HepG2 (cell line): ENCODE results near the gene LITAFD. TPM values are rescaled to one million over a fixed set of nuclear protein-coding genes. Genes with fewer than 3 reads are reported as not detected.
A peak's percentile ranks its signal among the peaks of the same experiment; 100 is the strongest.

ENCODE experiments used
- AGO1 ChIP-seq: fragments of 200-400 bp; formaldehyde crosslinking; IDR thresholded peaks from 2 replicates; pipeline ENCODE4 v1.6.1; 2017; ENCODE audit warnings: mild to moderate bottlenecking, low read depth, low read length, moderate library complexity; ENCODE audit not compliant: poor library complexity, severe bottlenecking
- AGO2 ChIP-seq: fragments of 200-400 bp; formaldehyde crosslinking; optimal IDR thresholded peaks from 2 replicates; pipeline ENCODE3; 2017; ENCODE audit warnings: mild to moderate bottlenecking, low read depth, low read length, moderate library complexity
- ATF1 ChIP-seq: IDR thresholded peaks from 2 replicates; pipeline ENCODE4 v1.6.1; 2016; ENCODE audit warnings: mild to moderate bottlenecking, control low read depth
- EED ChIP-seq: sonication (generic); formaldehyde crosslinking; IDR thresholded peaks from 2 replicates; pipeline ENCODE4 v1.5.0; 2020; ENCODE audit warnings: mild to moderate bottlenecking, missing genetic modification reagents
- ELF4 ChIP-seq: sonication (generic); formaldehyde crosslinking; IDR thresholded peaks from 2 replicates; pipeline ENCODE4 v1.5.0; 2020; ENCODE audit warnings: missing genetic modification reagents, mild to moderate bottlenecking, moderate library complexity, borderline replicate concordance
- ETV6 ChIP-seq: sonication (generic); formaldehyde crosslinking; conservative IDR thresholded peaks from 2 replicates; pipeline ENCODE4 v1.4.0; 2020; ENCODE audit warnings: missing genetic modification reagents
- FOXA3 ChIP-seq: IDR thresholded peaks from 2 replicates; pipeline ENCODE4 v1.6.1; 2016; ENCODE audit warnings: missing genetic modification reagents, missing compliant biosample characterization
- KDM6A ChIP-seq: IDR thresholded peaks from 2 replicates; pipeline ENCODE4 v1.6.1; 2016; ENCODE audit warnings: low read depth
- MAF1 ChIP-seq: sonication (generic); formaldehyde crosslinking; IDR thresholded peaks from 2 replicates; pipeline ENCODE4 v1.5.0; 2020; ENCODE audit warnings: missing genetic modification reagents, borderline replicate concordance
- MYC ChIP-seq: sonication (generic); formaldehyde crosslinking; IDR thresholded peaks from 2 replicates; pipeline ENCODE4 v1.9.0; 2021; ENCODE audit warnings: missing genetic modification reagents, borderline replicate concordance
- POLR2A ChIP-seq, 2 experiments: IDR thresholded peaks; 2 replicates each; pipeline ENCODE4 v1.6.1; 2011; ENCODE audit warnings: low read depth in 2 of 2, low read length in 2 of 2, mild to moderate bottlenecking in 1 of 2, moderate library complexity in 1 of 2; ENCODE audit not compliant: insufficient read depth in 1 of 2
- POLR2AphosphoS5 ChIP-seq: IDR thresholded peaks from 2 replicates; pipeline ENCODE4 v1.6.1; 2012; ENCODE audit warnings: low read depth, low read length
- RARG ChIP-seq: sonication (generic); formaldehyde crosslinking; IDR thresholded peaks from 2 replicates; pipeline ENCODE4 v1.4.0; 2020; ENCODE audit warnings: low read depth, mild to moderate bottlenecking, missing genetic modification reagents
- RBM22 ChIP-seq: fragments of 200-400 bp; formaldehyde crosslinking; optimal IDR thresholded peaks from 2 replicates; pipeline ENCODE3; 2017; ENCODE audit warnings: mild to moderate bottlenecking, low read length, moderate library complexity
- SRSF1 ChIP-seq: fragments of 200-400 bp; formaldehyde crosslinking; optimal IDR thresholded peaks from 2 replicates; pipeline ENCODE3; 2017; ENCODE audit warnings: mild to moderate bottlenecking, low read depth, low read length, moderate library complexity
- TCF12 ChIP-seq, 2 experiments: fragments of 450-650 bp in 1 of 2; sonication (generic) in 1 of 2; formaldehyde crosslinking in 1 of 2; IDR thresholded peaks; 2 replicates each; pipeline versions ENCODE4 v1.6.1 to v1.8.0; 2017 to 2022; ENCODE audit warnings: antibody characterized with exemption in 1 of 2, mild to moderate bottlenecking in 1 of 2, missing genetic modification reagents in 1 of 2, moderate library complexity in 1 of 2
- ZFP37 ChIP-seq: sonication (generic); formaldehyde crosslinking; IDR thresholded peaks from 2 replicates; pipeline ENCODE4 v1.4.0; 2020; ENCODE audit warnings: missing genetic modification reagents, borderline replicate concordance
- ZKSCAN1 ChIP-seq: fragments of 150-350 bp; IDR thresholded peaks from 2 replicates; pipeline ENCODE4 v1.6.1; 2014; ENCODE audit warnings: low read length
- ZNF232 ChIP-seq: sonication (generic); formaldehyde crosslinking; IDR thresholded peaks from 2 replicates; pipeline ENCODE4 v1.4.0; 2020; ENCODE audit warnings: missing genetic modification reagents, borderline replicate concordance
- ZNF33A ChIP-seq: sonication (generic); formaldehyde crosslinking; IDR thresholded peaks from 2 replicates; pipeline ENCODE4 v1.5.1; 2020; ENCODE audit warnings: missing genetic modification reagents, mild to moderate bottlenecking, moderate library complexity, borderline replicate concordance
- ZNF33B ChIP-seq: sonication (generic); formaldehyde crosslinking; IDR thresholded peaks from 2 replicates; pipeline ENCODE4 v1.5.1; 2020; ENCODE audit warnings: mild to moderate bottlenecking, missing genetic modification reagents
- ZNF44 ChIP-seq: sonication (generic); formaldehyde crosslinking; IDR thresholded peaks from 2 replicates; pipeline ENCODE4 v1.5.1; 2020; ENCODE audit warnings: mild to moderate bottlenecking, missing genetic modification reagents
- ZNF768 ChIP-seq: sonication (generic); formaldehyde crosslinking; IDR thresholded peaks from 2 replicates; pipeline ENCODE4 v1.4.0; 2020; ENCODE audit warnings: missing genetic modification reagents
- ZNF816 ChIP-seq: sonication (generic); formaldehyde crosslinking; IDR thresholded peaks from 2 replicates; pipeline ENCODE4 v1.8.0; 2022; ENCODE audit warnings: missing genetic modification reagents, mild to moderate bottlenecking, borderline replicate concordance
- ZSCAN21 ChIP-seq: sonication (generic); formaldehyde crosslinking; IDR thresholded peaks from 2 replicates; pipeline ENCODE4 v1.8.0; 2022; ENCODE audit warnings: mild to moderate bottlenecking, missing genetic modification reagents, moderate library complexity, borderline replicate concordance
- polyA plus RNA-seq, 8 experiments: library from polyadenylated mRNA; depleted of rRNA in 3 of 8; stranded (reverse) in 7 of 8; unstranded in 1 of 8; fragments of >200 nt; fragmentation: Illumina TruSeq in 4 of 8; extraction: Trizol in 4 of 8; gene quantifications; 2 replicates each; pipeline versions ENCODE4 v1.2.1 to v1.2.3, GENCODE V29; 2011 to 2016; ENCODE audit warnings: low read depth in 4 of 8, missing spikeins in 1 of 8, mixed read lengths in 1 of 8; ENCODE audit not compliant: insufficient read depth in 1 of 8
- total RNA-seq, 5 experiments: library from RNA; depleted of rRNA; stranded (reverse); fragments of >200 nt; fragmentation: Illumina TruSeq; extraction: Trizol; gene quantifications; 2 replicates each; pipeline ENCODE4 v1.2.3, GENCODE V29; 2016; ENCODE audit warnings: low read depth in 1 of 5
- TF ChIP-seq, protein P1 (sequence below): sonication (generic); formaldehyde crosslinking; IDR thresholded peaks from 2 replicates; pipeline ENCODE4 v1.4.0; 2020; ENCODE audit warnings: missing genetic modification reagents
- TF ChIP-seq, protein P2 (sequence below): sonication (generic); formaldehyde crosslinking; IDR thresholded peaks from 2 replicates; pipeline ENCODE4 v1.5.0; 2020; ENCODE audit warnings: missing genetic modification reagents
- TF ChIP-seq, protein P3 (sequence below): sonication (generic); formaldehyde crosslinking; conservative IDR thresholded peaks from 2 replicates; pipeline ENCODE4 v1.8.0; 2022; ENCODE audit warnings: low read depth, missing genetic modification reagents
- TF ChIP-seq, protein P4 (sequence below): sonication (generic); formaldehyde crosslinking; IDR thresholded peaks from 2 replicates; pipeline ENCODE4 v1.4.0; 2020; ENCODE audit warnings: missing genetic modification reagents, low read depth, mild to moderate bottlenecking, borderline replicate concordance

LITAFD gene
- total and polyA plus RNA-seq, 2 of the 13 experiments (the other 11 are each of a cell fraction or from before 2014, with no cell fraction given) = not detected

- TF ChIP-seq, protein P1, sequence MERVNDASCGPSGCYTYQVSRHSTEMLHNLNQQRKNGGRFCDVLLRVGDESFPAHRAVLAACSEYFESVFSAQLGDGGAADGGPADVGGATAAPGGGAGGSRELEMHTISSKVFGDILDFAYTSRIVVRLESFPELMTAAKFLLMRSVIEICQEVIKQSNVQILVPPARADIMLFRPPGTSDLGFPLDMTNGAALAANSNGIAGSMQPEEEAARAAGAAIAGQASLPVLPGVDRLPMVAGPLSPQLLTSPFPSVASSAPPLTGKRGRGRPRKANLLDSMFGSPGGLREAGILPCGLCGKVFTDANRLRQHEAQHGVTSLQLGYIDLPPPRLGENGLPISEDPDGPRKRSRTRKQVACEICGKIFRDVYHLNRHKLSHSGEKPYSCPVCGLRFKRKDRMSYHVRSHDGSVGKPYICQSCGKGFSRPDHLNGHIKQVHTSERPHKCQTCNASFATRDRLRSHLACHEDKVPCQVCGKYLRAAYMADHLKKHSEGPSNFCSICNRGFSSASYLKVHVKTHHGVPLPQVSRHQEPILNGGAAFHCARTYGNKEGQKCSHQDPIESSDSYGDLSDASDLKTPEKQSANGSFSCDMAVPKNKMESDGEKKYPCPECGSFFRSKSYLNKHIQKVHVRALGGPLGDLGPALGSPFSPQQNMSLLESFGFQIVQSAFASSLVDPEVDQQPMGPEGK = no peak
- TF ChIP-seq ZSCAN21 (CRISPR knock-in tag) (no peak), ZNF33B (CRISPR knock-in tag) (no peak), ZNF44 (no peak), ATF1 (CRISPR knock-in tag) (no peak), ZFP37 (CRISPR knock-in tag) (no peak), KDM6A (CRISPR knock-in tag) (no peak), POLR2AphosphoS5 (peak; percentile 28), TCF12 (IDR thresholded peaks at IDR 0.05) (no peak), TCF12 (CRISPR knock-in tag; IDR thresholded peaks at IDR 0.05) (no peak), ZKSCAN1 (no peak), RBM22 (peak; percentile 56), MAF1 (CRISPR knock-in tag) (no peak), ELF4 (CRISPR knock-in tag) (no peak), ZNF768 (CRISPR knock-in tag) (peak; percentile 16; the same call in 1 of the 2 replicates), POLR2A (IDR thresholded peaks at IDR 0.05; ENCODE audit: insufficient read depth in 1 of 2, low read depth in 2 of 2, low read length in 2 of 2) (peak in 1 of 2 experiments; percentile 29; a peak in 2 of 4 replicates), ETV6 (CRISPR knock-in tag) (no peak), AGO1 (peak; percentile 33), ZNF816 (no peak), RARG (CRISPR knock-in tag) (no peak), AGO2 (peak; percentile 70), ZNF33A (no peak), EED (CRISPR knock-in tag) (no peak), SRSF1 (no peak), MYC (CRISPR knock-in tag) (no peak), ZNF232 (CRISPR knock-in tag) (no peak), FOXA3 (no peak)
- TF ChIP-seq, protein P2, sequence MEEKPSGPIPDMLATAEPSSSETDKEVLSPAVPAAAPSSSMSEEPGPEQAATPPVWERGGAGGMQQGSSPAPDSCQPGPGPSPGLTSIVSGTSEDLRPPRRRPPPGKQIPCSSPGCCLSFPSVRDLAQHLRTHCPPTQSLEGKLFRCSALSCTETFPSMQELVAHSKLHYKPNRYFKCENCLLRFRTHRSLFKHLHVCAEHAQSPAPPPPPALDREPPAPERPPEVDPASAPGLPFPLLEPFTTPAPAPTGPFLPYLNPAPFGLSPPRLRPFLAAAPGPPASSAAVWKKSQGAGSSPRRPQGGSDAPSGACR (CRISPR knock-in tag) = no peak
- TF ChIP-seq, protein P3, sequence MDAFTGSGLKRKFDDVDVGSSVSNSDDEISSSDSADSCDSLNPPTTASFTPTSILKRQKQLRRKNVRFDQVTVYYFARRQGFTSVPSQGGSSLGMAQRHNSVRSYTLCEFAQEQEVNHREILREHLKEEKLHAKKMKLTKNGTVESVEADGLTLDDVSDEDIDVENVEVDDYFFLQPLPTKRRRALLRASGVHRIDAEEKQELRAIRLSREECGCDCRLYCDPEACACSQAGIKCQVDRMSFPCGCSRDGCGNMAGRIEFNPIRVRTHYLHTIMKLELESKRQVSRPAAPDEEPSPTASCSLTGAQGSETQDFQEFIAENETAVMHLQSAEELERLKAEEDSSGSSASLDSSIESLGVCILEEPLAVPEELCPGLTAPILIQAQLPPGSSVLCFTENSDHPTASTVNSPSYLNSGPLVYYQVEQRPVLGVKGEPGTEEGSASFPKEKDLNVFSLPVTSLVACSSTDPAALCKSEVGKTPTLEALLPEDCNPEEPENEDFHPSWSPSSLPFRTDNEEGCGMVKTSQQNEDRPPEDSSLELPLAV (CRISPR knock-in tag) = no peak
- TF ChIP-seq, protein P4, sequence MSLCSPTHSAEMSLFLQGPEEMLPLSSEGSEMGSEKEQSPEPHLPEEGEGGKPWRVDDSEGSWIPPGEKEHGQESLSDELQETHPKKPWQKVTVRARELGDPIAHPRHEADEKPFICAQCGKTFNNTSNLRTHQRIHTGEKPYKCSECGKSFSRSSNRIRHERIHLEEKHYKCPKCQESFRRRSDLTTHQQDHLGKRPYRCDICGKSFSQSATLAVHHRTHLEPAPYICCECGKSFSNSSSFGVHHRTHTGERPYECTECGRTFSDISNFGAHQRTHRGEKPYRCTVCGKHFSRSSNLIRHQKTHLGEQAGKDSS (CRISPR knock-in tag) = no peak
Measured at GRCh38 chr16:8847623-8848022, 34.5 kb upstream of the LITAFD start (continued).
